Astrocyte of the cerebellum (primary cell): ENCODE data around the gene DSTYK.

ENCODE experiments used
- DNase-seq: peaks from one replicate; pipeline ENCODE4 v3.0.0-alpha.2; 2011; ENCODE audit warnings: low read depth
- H3K4me3 ChIP-seq: 2 replicates; pipeline ENCODE4 v1.5.1; 2011; ENCODE audit warnings: mild to moderate bottlenecking, low read depth, low read length, moderate library complexity
- in situ Hi-C: cut with HindIII; loops from 2 replicates; pipeline ENCODE4 v1.10.0; 2017; ENCODE audit warnings: low sequenced_read_pairs
- TF ChIP-seq, protein P1 (sequence below): IDR thresholded peaks from 2 replicates; pipeline ENCODE4 v1.5.1; 2012; ENCODE audit warnings: low read length, low read depth, moderate library complexity, mild to moderate bottlenecking; ENCODE audit errors: missing control alignments

The DSTYK gene

DNA sequence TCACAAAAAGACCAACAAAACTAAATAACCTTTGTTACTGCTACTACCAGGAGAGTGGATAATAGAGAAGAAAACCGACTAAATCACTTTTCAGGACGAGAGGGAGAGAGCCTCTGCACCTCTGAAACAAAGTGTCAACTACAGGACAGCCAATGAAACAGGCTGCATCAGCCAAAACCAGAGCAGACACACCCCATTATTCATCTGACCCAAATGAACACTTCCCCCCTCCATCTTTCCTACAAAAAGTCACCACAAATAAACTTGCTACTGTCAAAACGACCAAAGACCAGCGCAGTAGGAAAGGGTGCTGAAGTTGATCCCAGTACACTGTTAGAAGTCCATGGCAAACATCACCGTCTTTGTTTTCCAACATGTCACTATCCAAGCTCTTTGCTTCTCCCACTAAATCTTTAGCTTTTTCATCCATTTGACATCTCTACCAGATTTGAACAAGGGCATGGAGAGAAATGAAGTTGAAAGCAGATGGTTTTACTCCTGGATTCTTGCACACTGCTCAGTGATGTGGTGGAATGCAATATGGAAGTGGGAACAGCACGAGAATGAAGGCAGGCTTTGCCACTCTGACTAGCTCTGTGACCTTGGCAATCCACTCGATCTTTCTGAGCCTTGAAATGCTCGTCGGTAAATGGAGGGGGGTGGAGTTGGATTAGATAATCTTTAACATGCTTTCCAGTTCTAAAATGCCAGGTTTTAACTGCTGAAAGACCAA, 20.5 kb downstream of the DSTYK start:
- DNase-seq = no peak
- in situ Hi-C loops = no loop called here
- H3K4me3 ChIP-seq = no peak overlapping the region
- TF ChIP-seq, protein P1, sequence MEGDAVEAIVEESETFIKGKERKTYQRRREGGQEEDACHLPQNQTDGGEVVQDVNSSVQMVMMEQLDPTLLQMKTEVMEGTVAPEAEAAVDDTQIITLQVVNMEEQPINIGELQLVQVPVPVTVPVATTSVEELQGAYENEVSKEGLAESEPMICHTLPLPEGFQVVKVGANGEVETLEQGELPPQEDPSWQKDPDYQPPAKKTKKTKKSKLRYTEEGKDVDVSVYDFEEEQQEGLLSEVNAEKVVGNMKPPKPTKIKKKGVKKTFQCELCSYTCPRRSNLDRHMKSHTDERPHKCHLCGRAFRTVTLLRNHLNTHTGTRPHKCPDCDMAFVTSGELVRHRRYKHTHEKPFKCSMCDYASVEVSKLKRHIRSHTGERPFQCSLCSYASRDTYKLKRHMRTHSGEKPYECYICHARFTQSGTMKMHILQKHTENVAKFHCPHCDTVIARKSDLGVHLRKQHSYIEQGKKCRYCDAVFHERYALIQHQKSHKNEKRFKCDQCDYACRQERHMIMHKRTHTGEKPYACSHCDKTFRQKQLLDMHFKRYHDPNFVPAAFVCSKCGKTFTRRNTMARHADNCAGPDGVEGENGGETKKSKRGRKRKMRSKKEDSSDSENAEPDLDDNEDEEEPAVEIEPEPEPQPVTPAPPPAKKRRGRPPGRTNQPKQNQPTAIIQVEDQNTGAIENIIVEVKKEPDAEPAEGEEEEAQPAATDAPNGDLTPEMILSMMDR = no peak

DNA sequence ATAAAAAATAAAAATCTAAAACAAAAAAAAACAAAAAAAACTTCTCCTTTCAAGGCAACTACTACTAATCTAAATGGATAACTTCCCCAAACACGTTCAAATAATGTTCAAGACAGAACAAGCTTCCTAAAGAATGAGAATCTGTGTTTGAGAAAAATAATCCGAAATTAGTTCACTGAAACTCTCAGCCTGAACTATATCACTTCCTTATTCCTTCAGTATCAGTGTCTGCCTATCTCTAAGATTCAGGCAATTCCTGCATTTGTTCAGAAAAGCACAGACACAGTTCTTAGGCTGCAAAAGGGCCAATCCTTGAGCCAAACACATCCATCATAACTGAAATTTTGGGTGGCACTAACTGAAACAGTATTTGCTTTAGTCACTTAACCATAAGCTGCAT, 22.4 kb downstream of the DSTYK start:
- in situ Hi-C loops = no loop called here
- DNase-seq = no peak
- H3K4me3 ChIP-seq = no peak overlapping the region
- TF ChIP-seq, protein P1 = no peak

DNA sequence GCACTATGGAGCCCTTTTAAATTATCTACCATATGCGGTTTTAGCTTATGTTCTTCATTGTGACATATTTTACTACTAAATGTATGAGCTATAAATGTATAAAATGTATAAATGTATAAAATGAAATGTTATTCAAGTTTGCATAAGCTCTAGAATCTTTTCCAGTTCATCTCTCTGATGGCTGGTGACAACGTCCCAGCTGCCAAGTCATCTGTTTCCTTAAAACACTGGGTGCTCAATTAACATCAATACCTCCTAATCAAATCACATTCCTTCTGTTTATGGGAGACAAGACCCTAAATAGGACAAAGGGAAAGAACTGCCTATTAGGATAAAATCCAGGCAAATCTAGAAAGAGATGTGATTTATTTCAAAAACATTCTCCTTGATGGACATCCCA, 22.9 kb downstream of the DSTYK start:
- TF ChIP-seq, protein P1 = no peak

DNA sequence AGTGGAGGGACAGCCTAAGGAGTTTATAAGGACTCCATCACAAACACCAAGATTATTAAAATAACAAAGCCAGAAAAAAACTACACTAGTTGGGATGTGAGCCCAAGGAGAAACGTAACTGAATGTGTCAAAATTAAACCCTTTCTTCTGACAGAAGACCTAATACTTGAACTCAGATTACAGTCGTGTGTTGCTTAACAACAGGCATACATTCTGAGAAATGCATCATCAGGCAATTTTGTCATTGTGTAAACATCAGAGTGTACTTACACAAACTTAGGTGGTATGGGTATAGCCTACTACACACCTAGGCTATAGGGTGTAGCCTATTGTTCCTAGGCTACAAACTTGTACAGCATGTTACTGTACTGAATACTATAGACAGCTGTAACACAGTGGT, 23.4 kb downstream of the DSTYK start:
- H3K4me3 ChIP-seq = no peak overlapping the region
- no peak for DNase-seq
- in situ Hi-C loops = no loop called here
- TF ChIP-seq, protein P1 = no peak

More for the DNA sequence above, 22.9 kb downstream of the DSTYK start:
- in situ Hi-C loops = no loop called here
- H3K4me3 ChIP-seq = no peak overlapping the region
- no peak for DNase-seq

DNA sequence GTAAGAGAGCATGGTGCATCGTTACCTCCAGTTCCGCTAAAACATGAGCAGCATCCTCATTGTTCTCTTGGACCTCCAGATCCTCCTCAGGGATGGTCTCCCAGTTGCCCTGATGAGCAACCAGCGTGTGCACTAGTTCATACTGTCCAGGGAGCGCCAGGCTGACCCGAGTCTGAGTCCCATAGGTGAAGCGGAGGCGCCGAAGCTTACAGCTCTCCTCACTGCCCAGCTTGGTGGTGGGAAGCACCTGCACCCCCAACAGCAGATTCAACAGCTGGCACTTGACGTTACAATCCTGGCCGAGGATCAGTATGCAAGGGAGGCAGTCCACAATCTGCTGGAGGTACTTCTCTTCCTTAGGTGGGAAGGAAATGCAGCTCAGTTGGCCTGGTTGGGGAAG, 24.1 kb downstream of the DSTYK start:
- no peak for DNase-seq
- in situ Hi-C loops = no loop called here
- H3K4me3 ChIP-seq = no peak overlapping the region
- TF ChIP-seq, protein P1 = no peak

DNA sequence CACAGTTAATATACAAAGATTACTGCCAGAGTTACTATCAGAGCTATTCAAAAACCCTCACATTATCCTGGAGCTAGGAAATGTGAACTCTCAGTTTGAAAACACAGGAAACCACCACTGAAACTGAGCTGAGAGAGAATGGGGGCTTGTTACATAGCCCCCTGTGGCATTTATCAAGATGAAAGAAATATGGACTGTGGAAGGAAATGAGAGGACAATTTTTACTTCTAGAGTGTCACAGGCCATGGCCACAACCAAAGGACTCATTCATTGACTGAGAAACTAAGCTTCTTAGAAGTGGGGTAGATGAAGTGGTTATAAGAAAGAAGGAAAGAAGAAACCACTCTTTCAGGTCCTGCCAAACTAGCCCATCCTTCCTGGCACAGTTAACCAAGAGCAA, 25.3 kb downstream of the DSTYK start:
- DNase-seq = no peak
- TF ChIP-seq, protein P1 = no peak
- no peak overlapping the region for H3K4me3 ChIP-seq
- in situ Hi-C loops = no loop called here
